ENCODE results near the gene ADAM15. TPM values are rescaled to one million over a fixed set of nuclear protein-coding genes. Genes with fewer than 3 reads are reported as not detected.

The ADAM15 gene
- total RNA-seq, 1 experiment from 2014 or later = 92.9 TPM

DNA sequence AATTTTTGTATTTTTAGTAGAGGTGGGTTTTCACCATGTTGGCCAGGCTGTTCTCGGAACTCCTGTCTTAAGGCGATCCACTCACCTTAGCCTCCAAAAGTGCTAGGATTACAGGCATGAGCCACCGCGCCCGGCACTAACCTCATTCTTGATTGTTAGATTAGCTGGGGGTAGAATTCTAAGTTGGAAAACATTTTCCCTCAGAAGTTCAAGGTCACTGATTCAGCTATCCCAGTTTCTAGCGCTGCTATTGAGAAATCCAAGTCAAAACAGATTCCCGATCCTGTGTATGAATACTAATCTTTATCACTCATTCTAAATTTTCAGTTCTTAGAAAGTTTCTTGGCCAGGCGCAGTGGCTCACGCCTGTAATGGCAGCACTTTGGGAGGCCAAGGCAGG, 52.2 kb downstream of the ADAM15 start:
- no peak for DNase-seq (ENCODE audit: low spot score)
- in situ Hi-C loops (cut with HindIII; ENCODE audit: low sequenced_read_pairs) = no loop called here

DNA sequence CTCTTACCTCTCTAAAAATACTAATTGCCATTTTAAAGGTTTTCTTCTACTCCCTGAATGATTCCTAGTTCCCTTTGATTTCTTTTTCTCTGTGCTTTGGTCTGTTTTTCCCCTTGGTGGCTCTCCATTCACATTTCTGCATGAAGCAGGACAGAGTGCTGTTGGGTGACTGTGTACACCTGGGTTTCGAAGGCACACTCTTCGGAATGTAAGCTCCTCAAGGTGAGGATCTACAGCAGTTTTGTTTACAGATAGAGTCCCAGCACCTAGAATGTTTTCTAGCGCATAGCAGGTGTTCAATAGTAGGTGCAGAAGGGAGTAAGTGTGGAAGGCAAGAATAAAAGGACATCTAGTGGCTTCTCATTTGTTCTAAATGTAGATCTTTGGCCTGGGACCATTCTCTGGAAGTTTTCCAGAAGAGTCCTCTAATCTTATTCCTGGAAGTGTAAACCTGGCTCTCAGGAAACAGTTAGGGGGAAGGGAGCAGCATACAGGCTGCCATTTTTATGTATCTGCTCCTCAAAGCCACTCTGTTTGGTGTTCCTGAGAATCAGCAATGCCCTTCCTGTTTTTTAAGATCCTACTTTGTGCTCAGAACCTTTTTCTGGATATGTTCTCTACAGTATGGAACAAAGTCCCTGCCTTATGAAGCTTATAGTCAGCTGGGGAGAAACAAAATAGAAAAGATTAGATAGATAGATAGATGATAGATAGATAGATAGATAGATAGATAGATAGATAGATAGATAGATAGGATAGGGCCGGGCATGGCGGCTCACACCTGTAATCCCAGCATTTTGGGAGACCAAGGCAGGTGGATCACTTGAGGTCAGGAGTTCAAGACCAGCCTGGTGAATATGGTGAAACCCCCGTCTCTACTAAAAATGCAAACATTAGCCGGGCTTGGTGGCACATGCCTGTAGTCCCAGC, 53.8 kb downstream of the ADAM15 start:
- in situ Hi-C loops (cut with HindIII; ENCODE audit: low sequenced_read_pairs) = no loop called here
- no peak for DNase-seq (ENCODE audit: low spot score)

DNA sequence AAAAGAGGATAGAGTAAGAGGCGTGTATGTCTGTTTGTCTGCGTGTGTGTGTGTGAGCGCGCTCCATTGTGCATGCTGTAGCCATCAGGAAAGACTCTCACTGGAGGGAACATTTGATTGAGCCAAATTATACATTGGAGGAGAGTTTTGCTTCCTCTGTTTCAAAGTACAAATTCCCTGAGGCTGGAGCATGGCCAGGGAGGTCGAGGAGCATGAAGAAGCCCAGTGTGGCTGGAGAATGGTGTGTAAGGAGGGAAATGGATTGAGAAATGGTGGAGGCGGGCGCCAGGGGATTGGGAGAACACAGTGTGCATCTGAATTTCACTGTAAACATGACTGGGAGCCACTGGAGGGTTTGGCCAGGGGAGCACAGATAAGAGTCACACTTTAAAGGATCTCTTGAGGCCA, 54.5 kb downstream of the ADAM15 start:
- no peak for DNase-seq (ENCODE audit: low spot score)
- in situ Hi-C loops (cut with HindIII; ENCODE audit: low sequenced_read_pairs) = no loop called here

DNA sequence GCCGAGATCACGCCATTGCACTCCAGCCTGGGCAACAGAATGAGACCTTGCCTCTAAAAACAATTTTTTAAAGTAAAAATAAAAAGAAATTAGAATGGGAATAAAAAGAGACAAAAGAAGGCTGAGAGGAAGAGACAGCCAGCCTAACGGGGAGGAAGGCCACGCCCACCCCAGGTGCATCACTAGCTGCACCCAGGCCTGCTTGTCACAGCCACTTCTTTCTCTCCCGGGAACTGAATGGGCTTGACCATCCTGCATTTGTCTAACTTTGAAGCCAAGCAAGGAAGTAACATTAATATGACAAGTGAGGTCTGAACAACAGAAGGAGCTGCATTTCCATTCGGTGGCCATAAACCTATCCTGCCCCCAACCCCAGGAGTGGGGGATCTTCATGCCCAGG, 55.7 kb downstream of the ADAM15 start:
- in situ Hi-C loops (cut with HindIII; ENCODE audit: low sequenced_read_pairs) = no loop called here
- no peak for DNase-seq (ENCODE audit: low spot score)

DNA sequence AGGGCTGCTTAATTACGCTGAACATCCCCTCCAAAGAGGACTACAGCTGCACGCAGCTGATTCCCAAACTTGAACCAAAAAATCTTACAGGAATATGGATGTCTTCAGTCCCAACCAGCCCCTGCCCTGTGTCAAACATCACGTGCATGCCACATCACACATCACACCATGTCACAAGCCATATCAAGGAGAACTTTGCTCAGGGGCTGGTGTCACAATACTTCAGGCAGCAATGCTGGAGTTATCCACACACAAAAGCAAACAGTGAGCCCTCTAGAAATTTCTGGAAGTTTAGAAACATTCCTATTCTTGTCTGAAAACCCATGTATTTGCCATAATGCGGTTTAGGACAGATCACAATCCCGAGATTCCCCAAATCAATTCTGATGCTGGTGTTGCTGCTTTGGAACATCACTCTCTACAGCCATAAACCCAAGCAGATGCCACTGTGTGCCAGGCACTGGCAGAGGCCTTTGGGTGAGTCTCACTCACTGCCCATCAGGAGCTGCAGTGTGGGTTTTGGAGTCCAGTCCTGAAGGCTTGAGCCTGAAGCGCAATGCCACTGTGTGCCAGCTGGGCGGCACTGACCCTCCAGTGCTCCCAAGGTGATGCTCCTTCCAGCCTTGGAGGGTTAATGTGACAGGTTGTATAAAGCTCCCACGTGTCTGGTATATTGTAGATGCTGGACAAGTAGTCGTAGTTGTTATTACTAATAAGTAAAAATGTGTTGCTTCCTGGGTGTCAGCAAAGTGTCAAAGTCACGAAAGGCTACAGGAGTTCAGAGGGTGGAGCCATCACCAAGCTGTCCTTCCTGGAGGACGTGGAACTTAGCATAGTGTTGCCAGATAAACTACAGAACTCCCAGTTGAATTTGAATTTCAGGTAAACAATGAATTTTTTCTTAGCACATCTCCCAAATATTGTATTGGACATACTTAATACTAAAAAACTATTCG, 56.5 kb downstream of the ADAM15 start:
- in situ Hi-C loops (cut with HindIII; ENCODE audit: low sequenced_read_pairs) = no loop called here

DNA sequence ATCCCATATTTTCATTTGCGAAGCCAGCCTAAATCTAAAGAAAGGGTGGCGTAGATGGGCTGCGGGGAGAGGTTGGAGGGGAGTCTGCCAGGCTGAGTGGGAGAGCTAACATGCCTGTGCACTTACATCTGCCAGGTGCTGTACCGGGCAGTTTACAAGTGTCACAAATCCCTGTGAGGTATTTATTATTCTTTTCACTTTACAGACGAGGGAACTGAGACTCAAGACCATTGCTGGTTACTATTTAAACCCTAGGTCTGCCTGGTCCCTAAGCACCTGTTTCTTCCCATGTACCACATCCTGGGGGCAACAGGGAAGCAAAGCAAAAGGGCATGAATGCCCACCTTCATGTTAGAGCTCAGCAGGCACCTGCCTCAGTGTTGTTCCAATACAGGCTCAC, 57.2 kb downstream of the ADAM15 start:
- no peak for DNase-seq (ENCODE audit: low spot score)
- in situ Hi-C loops (cut with HindIII; ENCODE audit: low sequenced_read_pairs) = no loop called here

More for the DNA sequence above, 56.5 kb downstream of the ADAM15 start:
- DNase-seq (ENCODE audit: low spot score) = no peak

DNA sequence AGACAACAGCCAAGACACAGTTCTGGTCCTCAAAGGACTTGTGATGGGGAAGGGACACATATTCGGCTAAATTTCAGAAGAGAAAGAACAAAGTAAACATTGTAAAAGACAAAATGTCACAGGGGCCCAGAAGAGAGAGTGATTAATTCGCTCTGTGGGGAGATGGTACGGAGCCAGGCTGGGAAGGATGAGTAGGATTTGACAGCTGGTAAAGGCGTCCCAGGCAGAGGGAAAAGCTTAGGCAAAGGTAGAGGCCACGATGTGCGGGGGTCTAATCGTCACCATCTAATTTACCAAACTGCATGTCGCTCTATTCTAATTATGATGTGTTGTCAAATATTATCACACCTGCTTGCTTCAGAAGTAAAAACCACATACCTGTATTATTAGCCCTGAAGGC, 59.3 kb downstream of the ADAM15 start:
- no peak for DNase-seq (ENCODE audit: low spot score)
- in situ Hi-C loops (cut with HindIII; ENCODE audit: low sequenced_read_pairs) = no loop called here

DNA sequence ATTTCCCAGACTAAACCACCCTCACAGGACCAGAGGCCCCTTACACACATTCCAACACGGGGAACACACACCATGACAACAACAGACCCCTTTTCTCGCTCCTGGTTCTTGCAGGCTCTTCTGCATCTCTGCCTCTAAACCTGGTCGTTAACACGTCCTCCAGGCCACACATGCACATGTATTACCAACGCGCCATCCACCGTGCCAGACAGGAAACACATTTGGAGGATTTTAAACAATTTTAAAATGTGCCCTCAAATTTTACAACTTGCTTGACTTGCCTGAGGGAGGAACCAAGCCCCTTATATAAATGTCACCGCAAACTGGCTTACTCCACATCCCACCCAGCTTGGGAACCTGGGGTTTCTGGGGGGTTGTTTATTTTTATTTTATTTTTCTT, 59.7 kb downstream of the ADAM15 start:
- DNase-seq (ENCODE audit: low spot score) = no peak
- in situ Hi-C loops (cut with HindIII; ENCODE audit: low sequenced_read_pairs) = no loop called here

Other genes starting within 250 kb of the ADAM15 start
- under 0.01 and 0.64 TPM in 2 replicates for gene KCNN3, start 181.0 kb upstream of the ADAM15 start, total RNA-seq (2014; rRNA removed; shearing (Covaris generic))
- gene PMVK, start 114.6 kb upstream of the ADAM15 start, total RNA-seq (2014; rRNA removed; shearing (Covaris generic)) = 66.5 and 70.3 TPM in 2 replicates
- 25.9 and 36.5 TPM in 2 replicates for gene PBXIP1, start 95.2 kb upstream of the ADAM15 start, total RNA-seq (2014; rRNA removed; shearing (Covaris generic))
- gene PYGO2, start 89.5 kb upstream of the ADAM15 start, total RNA-seq (2014; rRNA removed; shearing (Covaris generic)) = 16.9 and 24.2 TPM in 2 replicates
- gene SHC1, start 80.6 kb upstream of the ADAM15 start, total RNA-seq (2014; rRNA removed; shearing (Covaris generic)) = 204 and 265 TPM in 2 replicates
- gene CKS1B, start 76.6 kb upstream of the ADAM15 start, total RNA-seq (2014; rRNA removed; shearing (Covaris generic)) = 187 and 192 TPM in 2 replicates
- 39.9 and 49.4 TPM in 2 replicates for gene FLAD1, start 68.0 kb upstream of the ADAM15 start, total RNA-seq (2014; rRNA removed; shearing (Covaris generic))
- gene LENEP, start 57.7 kb upstream of the ADAM15 start, total RNA-seq (2014; rRNA removed; shearing (Covaris generic)) = 0.74 TPM in 1 of 2 replicates, not detected in the other
- 30.6 and 33.0 TPM in 2 replicates for gene ZBTB7B, start 48.5 kb upstream of the ADAM15 start, total RNA-seq (2014; rRNA removed; shearing (Covaris generic))
- 0.31 TPM in 1 of 2 replicates, not detected in the other for gene DCST2, start 17.5 kb upstream of the ADAM15 start, total RNA-seq (2014; rRNA removed; shearing (Covaris generic))
- gene DCST1, start 17.5 kb upstream of the ADAM15 start, total RNA-seq (2014; rRNA removed; shearing (Covaris generic)) = not detected in 2 replicates
- 14.0 and 26.2 TPM in 2 replicates for gene EFNA4, start 12.4 kb downstream of the ADAM15 start, total RNA-seq (2014; rRNA removed; shearing (Covaris generic))
- gene EFNA3, start 27.5 kb downstream of the ADAM15 start, total RNA-seq (2014; rRNA removed; shearing (Covaris generic)) = 3.3 and 5.1 TPM in 2 replicates
- gene EFNA1, start 76.6 kb downstream of the ADAM15 start, total RNA-seq (2014; rRNA removed; shearing (Covaris generic)) = 2.8 and 5.3 TPM in 2 replicates
- 15.9 and 19.8 TPM in 2 replicates for gene SLC50A1, start 84.5 kb downstream of the ADAM15 start, total RNA-seq (2014; rRNA removed; shearing (Covaris generic))
- gene DPM3, start 89.2 kb downstream of the ADAM15 start, total RNA-seq (2014; rRNA removed; shearing (Covaris generic)) = 83.3 and 104 TPM in 2 replicates
- gene KRTCAP2, start 122.0 kb downstream of the ADAM15 start, total RNA-seq (2014; rRNA removed; shearing (Covaris generic)) = 177 and 223 TPM in 2 replicates
- 0.14 and 0.37 TPM in 2 replicates for gene TRIM46, start 122.5 kb downstream of the ADAM15 start, total RNA-seq (2014; rRNA removed; shearing (Covaris generic))
- gene THBS3, start 156.6 kb downstream of the ADAM15 start, total RNA-seq (2014; rRNA removed; shearing (Covaris generic)) = 75.4 and 79.8 TPM in 2 replicates
- gene MTX1, start 157.4 kb downstream of the ADAM15 start, total RNA-seq (2014; rRNA removed; shearing (Covaris generic)) = 125 and 126 TPM in 2 replicates
- gene ENTREP3, start 204.2 kb downstream of the ADAM15 start, total RNA-seq (2014; rRNA removed; shearing (Covaris generic)) = 5.4 and 7.3 TPM in 2 replicates
- 24.3 and 49.0 TPM in 2 replicates for gene SCAMP3, start 211.0 kb downstream of the ADAM15 start, total RNA-seq (2014; rRNA removed; shearing (Covaris generic))
- gene CLK2, start 222.2 kb downstream of the ADAM15 start, total RNA-seq (2014; rRNA removed; shearing (Covaris generic)) = 32.1 and 47.4 TPM in 2 replicates
- gene HCN3, start 226.1 kb downstream of the ADAM15 start, total RNA-seq (2014; rRNA removed; shearing (Covaris generic)) = 1.1 and 3.3 TPM in 2 replicates

Measured in G401 (cell line).